HG02798 (cell line): ENCODE results near the gene SYNGR3.

Experiments used
- ATAC-seq: cut with Tn5 transposase; IDR thresholded peaks from one replicate; pipeline ENCODE4 v1.9.1; 2021; ENCODE audit warnings: mild to moderate bottlenecking; ENCODE audit not compliant: unreplicated experiment, poor library complexity

SYNGR3 gene

DNA sequence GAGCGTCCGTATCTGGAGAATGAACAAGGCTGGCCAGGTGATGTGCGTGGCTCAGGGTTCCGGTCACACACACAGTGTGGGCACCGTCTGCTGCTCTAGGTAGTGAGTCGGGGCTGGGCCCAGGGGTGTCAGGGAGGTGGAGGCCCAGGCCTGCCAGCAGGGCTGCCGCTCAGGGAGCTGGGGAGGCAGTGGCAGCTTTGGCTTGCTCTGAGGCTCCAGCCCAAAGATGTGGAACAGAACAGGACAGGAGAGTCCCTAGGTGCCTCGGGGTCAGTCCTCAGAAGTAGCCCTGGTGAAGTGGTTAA is 13.6 kb upstream of the SYNGR3 start:
- no peak for ATAC-seq

DNA sequence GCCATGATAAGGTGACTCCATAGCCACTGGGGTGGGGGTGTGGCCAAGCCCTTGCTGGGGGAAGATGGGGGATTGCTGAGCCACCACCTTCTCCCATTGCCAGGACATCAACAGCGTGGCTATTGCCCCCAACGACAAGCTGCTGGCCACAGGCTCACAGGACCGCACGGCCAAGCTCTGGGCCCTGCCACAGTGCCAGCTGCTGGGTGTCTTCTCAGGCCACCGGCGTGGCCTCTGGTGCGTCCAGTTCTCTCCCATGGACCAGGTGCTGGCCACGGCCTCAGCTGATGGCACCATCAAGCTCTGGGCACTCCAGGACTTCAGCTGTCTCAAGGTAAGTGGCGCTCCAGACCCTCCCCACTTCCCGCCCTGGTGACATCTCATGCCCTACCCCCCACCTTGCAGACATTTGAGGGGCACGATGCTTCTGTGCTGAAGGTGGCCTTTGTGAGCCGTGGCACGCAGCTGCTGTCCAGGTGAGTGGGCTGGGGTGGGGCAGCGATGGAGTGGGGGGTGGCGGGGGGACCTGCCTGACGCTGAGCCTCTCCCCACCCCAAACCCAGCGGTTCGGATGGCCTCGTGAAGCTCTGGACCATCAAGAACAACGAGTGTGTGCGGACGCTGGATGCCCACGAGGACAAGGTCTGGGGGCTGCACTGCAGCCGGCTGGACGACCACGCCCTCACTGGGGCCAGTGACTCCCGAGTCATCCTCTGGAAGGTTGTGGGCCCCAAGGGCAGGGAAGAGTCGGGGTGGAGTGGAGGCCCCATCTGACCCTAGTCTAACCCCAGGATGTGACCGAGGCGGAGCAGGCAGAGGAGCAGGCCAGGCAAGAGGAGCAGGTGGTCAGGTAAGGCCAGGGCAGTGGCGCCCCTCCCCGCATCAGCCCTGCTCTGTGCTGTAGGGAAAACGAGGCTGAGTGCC is 12.6 kb upstream of the SYNGR3 start:
- ATAC-seq = no peak

DNA sequence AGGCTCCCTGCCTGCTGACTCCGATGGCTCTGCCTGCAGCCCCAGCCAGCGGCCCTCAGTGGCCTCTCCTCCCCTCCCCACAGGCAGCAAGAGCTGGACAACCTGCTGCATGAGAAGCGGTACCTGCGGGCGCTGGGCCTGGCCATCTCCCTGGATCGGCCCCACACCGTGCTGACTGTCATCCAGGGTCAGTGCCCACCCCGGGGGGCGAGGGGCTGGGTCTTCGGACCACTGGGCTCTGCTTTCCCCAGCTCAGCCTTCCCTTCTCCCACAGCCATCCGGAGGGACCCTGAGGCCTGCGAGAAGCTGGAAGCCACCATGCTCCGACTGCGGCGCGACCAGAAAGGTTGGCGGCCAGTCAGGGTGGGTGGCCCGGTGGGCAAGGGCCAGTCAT is 11.9 kb upstream of the SYNGR3 start:
- no peak for ATAC-seq

DNA sequence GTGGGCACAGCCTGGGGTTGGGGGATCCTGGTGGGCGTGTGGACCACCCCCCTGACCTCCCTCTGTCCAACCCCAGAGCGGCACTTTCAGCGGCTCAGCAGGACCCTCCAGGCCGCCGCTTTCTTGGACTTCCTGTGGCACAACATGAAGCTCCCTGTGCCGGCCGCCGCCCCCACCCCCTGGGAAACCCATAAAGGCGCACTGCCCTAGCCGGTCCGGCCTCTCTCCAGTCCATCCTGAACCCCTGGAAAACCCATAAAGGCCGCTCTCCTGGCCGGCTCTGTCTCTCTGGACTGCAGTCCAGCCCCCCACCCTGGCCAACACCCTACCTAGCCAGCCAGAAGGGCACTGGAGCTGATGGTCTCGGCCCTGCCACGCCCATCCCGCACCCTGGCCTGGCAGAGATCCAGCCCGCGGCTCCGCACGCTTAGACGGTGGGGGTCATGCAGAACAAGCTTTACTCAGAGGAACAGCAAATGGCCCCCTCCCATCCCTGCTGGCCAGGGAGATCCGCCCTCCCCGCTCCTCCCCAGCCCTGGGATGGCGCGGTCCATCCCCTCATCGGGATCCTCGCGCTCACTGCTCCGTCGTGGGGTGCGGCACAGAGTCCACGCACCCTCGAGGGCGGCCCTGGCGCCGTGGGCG is 11.2 kb upstream of the SYNGR3 start:
- no peak for ATAC-seq

DNA sequence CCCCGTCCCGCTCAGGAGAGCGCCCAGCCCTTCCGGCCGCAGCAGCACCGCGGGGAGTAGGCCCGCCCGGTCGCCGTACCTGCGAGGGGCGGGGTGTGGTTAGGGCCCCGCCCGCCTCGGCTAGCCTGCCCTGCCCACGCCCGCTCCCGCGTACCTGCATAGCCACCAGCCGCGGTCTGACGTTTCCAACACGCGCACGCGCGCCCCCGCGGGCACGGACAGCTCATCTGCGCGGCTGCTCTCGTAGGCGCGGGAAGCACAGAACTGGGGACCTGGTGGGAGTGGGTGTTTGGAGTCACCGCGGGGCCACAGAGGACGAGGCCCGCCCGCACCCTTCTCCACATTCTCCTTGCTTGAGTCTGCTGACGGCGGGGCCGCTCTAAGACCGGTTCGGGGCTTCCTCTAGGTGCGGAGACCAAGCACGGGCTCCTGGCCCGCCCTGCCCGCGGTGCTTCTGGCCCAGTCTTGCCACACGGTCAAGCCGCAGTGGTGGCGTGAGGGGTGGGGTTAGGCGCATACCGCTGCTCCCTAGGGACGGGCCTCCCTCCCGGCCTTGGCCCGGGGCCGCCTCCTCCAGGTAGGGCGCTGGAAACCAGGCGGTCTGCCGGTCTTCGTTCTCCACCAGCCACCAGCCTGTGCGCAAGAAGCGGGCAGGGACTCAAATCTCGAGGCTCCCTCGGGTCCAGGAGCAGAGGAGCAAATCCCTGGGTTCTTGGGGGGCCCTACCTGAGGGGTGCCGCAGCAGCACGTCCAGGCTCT is 10.3 kb upstream of the SYNGR3 start:
- ATAC-seq = no peak

DNA sequence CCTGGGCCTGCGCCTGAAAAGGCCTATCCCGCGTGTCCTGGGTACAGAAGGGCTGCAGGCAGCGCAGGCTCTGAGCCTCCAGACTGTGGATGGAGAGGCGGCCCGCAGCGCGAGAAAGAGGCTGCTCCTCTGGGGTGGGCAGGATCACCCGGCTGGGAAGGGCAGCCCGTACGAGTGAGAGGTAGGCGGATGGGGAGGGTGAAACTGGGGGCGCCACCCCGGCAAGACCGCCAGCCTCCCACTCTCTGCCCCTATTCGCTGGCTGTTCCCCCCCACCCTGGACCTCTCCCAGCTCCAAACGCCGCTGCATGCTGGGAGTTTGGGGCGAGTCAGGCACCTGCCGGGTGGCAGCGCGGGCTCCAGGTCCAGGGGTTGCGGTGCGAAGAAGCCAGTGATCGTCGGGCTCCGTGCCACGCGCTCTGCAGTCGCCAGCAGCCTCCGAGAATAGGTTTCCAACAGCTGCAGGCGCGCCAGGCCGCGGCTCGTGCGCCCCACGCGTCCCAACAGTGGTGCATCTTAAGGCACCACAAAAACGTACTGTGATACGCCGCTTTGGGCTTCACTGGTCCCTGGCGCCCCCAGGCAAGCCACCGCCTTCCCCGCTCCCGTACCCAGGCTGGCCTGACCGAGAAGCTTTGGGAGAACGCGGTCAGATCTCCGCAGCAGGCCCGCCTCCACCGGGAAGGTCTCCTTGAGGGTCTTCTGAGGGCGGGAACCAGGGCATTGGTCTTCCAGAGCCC is 9.6 kb upstream of the SYNGR3 start:
- no peak for ATAC-seq

DNA sequence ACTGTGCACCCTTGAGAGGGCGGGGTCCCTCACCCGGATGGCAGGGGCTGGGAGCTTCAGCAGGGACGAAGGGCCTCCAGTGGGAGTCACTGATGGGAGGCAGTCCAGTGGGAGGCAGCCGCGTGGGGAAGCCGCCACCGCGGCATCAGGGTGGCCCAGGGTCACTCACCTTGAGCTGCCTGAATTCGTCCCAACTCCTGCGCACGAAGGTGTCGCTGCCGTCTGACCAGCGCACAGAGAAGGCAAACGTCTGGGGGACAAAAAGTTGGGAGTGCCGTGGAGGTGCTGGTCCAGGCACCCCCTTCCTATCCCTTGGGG is 9.0 kb upstream of the SYNGR3 start:
- ATAC-seq = no peak

DNA sequence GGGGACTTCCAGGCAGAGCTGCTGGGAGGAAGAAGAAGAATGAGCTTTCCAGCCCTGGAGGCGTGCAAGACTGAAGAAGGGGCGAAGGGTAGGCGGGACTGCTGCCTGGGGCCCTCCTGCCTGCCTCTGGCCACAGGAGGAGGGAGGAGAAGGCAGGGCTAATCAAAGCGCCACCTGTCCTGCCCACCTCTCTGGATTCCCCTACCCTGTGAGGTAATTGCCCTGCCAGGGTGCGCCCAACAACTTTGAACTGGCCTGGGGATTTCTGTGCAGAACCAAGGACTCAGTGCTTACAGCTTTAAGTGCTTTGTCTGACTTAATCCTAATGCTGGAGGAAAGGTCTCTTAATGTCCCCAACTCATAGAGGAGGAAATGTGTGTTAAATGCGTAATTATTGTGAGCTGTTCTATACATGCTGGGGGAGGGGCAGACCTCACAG is 8.4 kb upstream of the SYNGR3 start, which contains the start of gene NOXO1:
Gene NOXO1 (minus strand): TSS at position 72 of the 439 bp plus-strand sequence. CDS start 290 bp downstream, outside the sequence.
- ATAC-seq = no peak

DNA sequence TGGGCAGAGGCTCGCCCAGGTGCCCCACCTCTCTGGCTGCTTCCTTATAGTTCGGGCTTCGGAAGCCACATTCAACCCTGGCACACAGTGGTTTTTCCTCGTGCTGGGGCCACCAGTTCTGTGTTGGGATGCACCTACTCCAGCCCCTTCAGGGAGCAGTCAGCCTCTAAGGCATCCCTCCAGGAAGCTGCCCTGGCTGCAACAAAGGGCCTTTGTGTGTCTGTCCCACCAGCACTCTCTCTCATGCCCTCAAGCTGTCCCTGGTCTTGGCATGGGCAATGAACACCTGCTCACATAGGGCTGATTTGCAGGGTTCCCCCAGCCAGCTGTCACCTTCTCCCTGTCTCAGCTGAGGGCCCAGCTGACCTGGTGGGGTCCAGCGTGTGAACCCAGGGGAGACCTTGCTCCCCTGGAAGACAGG is 7.7 kb upstream of the SYNGR3 start:
- ATAC-seq = no peak

DNA sequence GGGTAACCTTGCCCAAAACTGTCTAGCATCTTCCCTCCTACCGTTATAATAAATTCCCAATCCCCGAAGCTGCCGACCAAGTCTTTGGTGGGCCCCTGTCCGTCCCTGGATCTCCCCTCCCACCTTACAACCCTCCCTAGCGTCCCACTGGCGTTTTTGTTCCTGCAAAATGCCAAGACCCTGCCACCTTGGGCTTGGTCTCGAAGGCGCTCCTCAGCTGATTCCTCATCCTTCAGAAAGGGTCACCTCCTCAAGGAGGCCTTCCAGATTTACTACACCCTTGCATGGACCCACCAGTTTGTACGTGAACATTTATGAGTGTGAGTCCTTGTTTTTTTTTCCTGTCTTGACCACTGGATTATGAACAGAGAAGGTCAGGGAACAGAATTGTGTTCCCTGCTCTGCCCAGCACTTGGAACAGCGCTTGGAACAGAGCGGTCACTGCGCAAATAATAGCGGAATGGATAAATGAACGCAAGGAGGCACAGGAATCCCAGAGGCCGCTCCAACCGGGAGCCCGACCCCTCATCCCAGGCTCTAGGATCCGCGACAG is 6.7 kb upstream of the SYNGR3 start:
- no peak for ATAC-seq

DNA sequence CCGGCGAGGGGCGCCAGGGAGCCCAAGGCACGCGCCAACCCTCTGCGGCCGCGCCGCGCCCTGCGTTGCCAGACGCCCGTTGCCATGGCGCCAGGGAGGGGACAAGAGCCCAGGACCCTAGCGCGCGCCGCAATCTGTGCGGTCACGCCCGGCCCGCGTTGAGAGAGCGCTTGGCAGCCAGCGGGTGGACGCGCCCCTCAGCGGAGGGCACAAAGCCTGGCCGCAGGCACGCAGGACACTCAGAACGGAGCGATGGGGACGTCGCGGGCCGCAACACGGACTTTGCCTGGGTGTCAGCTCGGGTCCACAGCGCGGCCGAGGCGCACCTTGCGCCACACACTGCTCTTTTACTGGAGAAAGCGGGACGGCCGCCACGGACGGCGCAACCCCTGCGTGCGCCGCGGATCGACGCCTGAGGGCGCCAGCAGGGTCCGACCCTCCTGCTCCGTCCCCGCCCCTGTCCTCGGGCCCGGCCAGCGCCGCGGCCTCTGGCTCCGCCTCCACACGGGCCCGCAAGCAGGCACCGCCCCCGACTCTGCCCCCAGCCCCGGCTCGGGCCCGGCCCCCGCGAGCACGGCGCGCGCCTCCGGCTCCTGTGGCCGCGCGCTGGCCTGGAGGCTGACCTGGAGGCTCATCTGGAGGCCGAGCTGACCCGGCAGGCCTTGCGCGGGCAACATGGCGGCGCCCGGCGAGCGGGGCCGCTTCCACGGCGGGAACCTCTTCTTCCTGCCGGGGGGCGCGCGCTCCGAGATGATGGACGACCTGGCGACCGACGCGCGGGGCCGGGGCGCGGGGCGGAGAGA is 6.0 kb upstream of the SYNGR3 start, which contains the start of gene GFER:
Gene GFER (plus strand): TSS at position 650 of the 803 bp plus-strand sequence. CDS start 26 bp downstream, at position 676.
- peak; percentile 91 for ATAC-seq

DNA sequence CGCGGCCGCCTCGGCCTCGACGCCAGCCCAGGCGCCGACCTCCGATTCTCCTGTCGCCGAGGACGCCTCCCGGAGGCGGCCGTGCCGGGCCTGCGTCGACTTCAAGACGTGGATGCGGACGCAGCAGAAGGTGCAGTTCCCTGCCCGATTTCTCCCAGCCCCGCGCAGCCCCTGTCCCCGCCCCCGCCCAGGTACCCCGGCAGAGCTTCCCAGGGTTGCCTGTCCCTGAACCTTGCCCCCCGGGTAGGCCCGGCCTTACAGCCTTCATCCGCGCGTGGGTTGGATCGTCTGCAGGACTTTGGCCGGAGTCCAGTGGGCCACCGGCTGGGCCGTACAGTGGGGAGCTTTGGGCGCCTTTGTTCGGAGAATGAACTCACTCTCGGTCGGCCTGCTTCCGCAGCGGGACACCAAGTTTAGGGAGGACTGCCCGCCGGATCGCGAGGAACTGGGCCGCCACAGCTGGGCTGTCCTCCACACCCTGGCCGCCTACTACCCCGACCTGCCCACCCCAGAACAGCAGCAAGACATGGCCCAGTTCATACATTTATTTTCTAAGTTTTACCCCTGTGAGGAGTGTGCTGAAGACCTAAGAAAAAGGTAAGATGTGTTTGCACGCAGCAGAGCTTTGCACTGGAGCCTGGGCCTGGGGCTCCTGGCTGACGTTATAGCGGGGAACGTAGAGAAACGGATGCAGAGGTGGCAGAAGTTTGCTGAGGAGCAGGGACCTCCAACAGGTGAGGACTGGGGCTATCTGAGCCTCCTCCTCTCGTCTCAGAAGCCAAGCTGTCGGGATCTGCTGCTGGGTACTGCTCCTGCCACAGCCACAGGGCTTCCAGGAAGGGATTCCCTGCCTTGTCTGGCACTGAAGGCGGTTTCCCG is 5.2 kb upstream of the SYNGR3 start:
- ATAC-seq = peak; percentile 5

DNA sequence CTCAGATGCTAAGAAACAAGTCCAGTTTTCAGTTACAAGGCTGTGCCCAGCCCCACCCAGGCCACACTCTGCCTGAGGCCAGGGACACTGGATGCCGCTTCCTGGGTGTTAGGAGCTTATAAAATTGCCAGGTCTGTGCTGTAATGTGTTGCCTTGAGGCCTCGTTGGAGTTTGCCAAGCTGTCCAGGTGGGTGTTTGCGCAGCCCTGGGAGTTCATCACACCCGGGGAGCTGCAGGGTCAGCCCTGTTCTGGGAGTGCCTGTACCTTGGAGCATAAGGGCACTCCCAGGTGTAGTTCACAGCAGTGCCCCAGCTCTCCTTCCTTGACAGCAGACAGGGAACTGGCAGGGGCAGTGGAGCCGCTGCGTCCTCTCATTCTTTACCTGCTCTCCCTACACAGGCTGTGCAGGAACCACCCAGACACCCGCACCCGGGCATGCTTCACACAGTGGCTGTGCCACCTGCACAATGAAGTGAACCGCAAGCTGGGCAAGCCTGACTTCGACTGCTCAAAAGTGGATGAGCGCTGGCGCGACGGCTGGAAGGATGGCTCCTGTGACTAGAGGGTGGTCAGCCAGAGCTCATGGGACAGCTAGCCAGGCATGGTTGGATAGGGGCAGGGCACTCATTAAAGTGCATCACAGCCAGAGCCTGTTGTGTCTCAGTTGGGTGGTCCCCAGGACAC is 4.2 kb upstream of the SYNGR3 start:
- no peak for ATAC-seq

DNA sequence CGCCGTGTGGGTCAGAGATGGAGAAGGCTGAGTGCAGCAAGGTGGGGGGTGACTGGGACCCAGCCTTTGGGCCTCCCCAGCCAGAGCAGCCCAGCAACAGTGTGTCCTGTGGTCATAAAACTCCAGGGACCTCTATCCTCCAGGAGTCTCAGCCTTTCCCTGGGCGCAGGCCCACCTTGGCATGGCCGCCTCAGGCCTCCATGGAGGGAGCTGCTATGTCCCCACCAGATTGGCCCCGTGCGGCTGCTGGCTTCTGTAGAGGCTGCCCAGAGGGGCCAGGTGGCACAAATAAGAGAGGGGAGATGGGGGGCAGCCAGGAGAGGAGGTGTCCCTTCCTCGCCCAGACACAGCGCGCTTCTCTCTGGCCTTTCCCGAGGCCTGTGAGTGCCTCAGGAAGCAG is 2.6 kb upstream of the SYNGR3 start:
- ATAC-seq = no peak

DNA sequence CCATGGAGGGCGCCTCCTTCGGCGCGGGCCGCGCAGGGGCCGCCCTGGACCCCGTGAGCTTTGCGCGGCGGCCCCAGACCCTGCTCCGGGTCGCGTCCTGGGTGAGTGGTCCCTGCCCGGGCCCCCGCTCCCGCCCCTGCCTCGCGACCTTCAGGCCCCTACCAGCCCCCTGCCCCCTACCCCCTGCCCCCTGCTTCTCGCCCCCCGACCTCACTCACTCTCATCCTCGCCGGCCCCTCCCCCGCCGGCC is 256 bp downstream of the SYNGR3 start:
- no peak for ATAC-seq

DNA sequence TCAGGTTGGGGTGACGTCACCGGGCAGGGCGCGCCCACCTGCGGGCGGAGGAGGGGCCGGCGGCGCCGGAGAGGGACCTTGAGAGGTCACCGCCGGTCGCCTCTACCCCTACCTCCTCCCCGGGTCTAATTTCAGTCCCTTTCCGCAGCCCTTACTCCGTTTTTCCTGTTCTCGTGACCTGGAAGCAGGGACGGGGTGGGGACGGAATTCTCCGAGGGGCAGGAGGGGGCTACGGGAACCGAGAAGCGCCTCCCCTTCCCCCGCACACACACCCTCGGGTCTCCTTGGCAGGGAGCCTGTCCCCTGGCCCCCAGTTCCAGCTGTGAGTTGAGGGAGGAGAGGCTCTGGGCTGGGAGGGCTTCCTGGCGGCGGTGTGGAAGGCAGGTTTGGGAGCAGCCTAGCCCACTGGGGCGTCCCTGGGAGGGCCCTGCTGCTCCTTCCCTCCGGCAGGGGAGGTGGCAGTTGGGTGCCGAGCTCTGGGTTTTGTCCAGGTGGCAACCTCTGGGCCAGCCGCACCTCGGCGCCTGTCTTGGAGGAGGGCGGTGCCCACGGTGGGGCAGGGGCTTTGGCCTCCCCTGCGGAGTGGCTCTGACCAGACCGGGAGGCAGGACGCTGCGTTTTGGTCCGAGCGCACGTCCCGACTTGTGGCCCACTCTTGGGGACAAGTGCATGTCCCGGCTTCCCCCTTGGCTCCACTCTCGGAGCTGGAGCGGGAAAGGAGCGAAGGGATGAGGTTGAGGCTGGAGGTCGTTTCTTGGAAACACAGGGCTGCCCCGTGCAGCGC is 773 bp downstream of the SYNGR3 start:
- no peak for ATAC-seq

DNA sequence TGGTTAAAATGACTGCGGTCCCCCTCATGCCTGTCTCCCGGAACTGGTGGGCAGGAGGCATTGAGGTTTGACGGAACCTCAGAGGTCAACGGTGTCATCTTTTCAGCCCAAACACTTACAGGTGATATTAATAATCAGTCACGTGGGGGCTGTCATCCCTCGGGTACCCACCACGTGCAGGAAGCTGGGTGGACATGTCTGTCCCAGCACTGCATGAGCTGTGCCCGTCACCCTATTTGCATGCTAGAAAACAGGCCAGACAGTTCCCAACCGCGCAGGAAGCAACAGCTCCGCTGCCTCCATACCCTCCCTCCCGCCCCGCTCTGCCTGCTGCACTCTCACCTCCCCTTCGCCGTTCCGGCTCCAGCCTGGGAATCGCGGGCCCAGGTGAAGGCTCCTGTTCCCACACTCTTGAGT is 1.4 kb downstream of the SYNGR3 start:
- no peak for ATAC-seq
